ENCODE measurements around the gene PRKAG1. TPM values are rescaled to one million over a fixed set of nuclear protein-coding genes. Genes with fewer than 3 reads are reported as not detected.

Gene PRKAG1
- total and polyA plus RNA-seq, 12 donors, result 60.1 to 141 (median 82.3) TPM

- 0 to 11% (median 3%) methylated on average over 1 of the region's 1 CpG; no CpG with 5 or more reads in 1 of the 4 donors for WGBS, 4 donors
- Histone ChIP-seq H3K9me3 (replicated peaks in 1 of 3) (no peaks in the 10 kb centered on the region), H3K27me3 (no peaks in the 10 kb centered on the region), H3K27ac (peak overlapping the region in 3 of 5 donors; percentile 96 to 98 (median 97)), H3K36me3 (replicated peaks in 1 of 2) (peaks cover 0 to 13% of the 10 kb centered on the region in 2 donors), H3K4me3 (peak overlapping the region; percentile 68 to 99 (median 80)), H3K4me1 (replicated peaks in 1 of 2) (peaks cover 42 to 45% of the 10 kb centered on the region in 2 donors)
- intact Hi-C loops (cut with DNase I), result loop anchor here in 1 of 2 donors (5.0 kb wide), 1 partner anchor 37 kb away; no protein-coding TSS in a partner anchor
- no peak for TF ChIP-seq POLR2A (IDR thresholded peaks at IDR 0.05)
- TF ChIP-seq CTCF (IDR thresholded peaks at IDR 0.05), result no peak
- peak in 1 of 7 donors; percentile 25 for DNase-seq
These were observed 40.4 kb upstream of the PRKAG1 start for GRCh38 chr12:49059045-49059298.

- Histone ChIP-seq H3K9me3 (replicated peaks in 1 of 3) (no peaks in the 10 kb centered on the region), H3K36me3 (replicated peaks in 1 of 2) (peaks cover 0 to 18% of the 10 kb centered on the region in 2 donors), H3K27me3 (no peaks in the 10 kb centered on the region), H3K27ac (peak overlapping the region in 2 of 5 donors; percentile 96 to 97), H3K4me1 (replicated peaks in 1 of 2) (peaks cover 42 to 45% of the 10 kb centered on the region in 2 donors), H3K4me3 (peak overlapping the region in 3 of 4 donors; percentile 42 to 99 (median 71))
- no peak for DNase-seq
- intact Hi-C loops (cut with DNase I), result loop anchor here in 1 of 2 donors (5.0 kb wide), 1 partner anchor 36 kb away; no protein-coding TSS in a partner anchor
- 5 to 10% (median 6%) methylated on average over 3 to 5 of the region's 5 CpGs for WGBS, 4 donors
- no peak for TF ChIP-seq CTCF (IDR thresholded peaks at IDR 0.05)
These were observed 39.9 kb upstream of the PRKAG1 start for GRCh38 chr12:49058366-49059044.

GRCh38 chr12:49057888-49058287 lies 39.3 kb upstream of the PRKAG1 start:
- no peaks in the 10 kb centered on the region for H3K27me3 ChIP-seq
- DNase-seq, result no peak
- peaks cover 0 to 24% of the 10 kb centered on the region in 2 donors for H3K36me3 ChIP-seq (replicated peaks in 1 of 2)
- H3K4me3 ChIP-seq, result peak overlapping the region in 3 of 4 donors; percentile 24 to 71 (median 42)
- peak overlapping the region in 2 of 5 donors; percentile 13 to 47 for H3K27ac ChIP-seq
- TF ChIP-seq CTCF (IDR thresholded peaks at IDR 0.05), result no peak
- TF ChIP-seq POLR2A (IDR thresholded peaks at IDR 0.05), result no peak
- no peaks in the 10 kb centered on the region for H3K9me3 ChIP-seq (replicated peaks in 1 of 3)
- H3K4me1 ChIP-seq (replicated peaks in 1 of 2), result peaks cover 42 to 45% of the 10 kb centered on the region in 2 donors
- intact Hi-C loops (cut with DNase I), result loop anchor here in 1 of 2 donors (5.0 kb wide), 1 partner anchor 36 kb away; no protein-coding TSS in a partner anchor
- WGBS, 4 donors, result 3 to 12% (median 5%) methylated on average over 4 of the region's 4 CpGs

- peak overlapping the region in 2 of 5 donors; percentile 1 to 18 for H3K27ac ChIP-seq
- DNase-seq, result peak; percentile 59 to 88 (median 75)
- peak overlapping the region in 1 of 4 donors; percentile 71 for H3K4me3 ChIP-seq
- intact Hi-C loops (cut with DNase I), result loop anchor here in 1 of 2 donors (5.0 kb wide), 1 partner anchor 34 kb away; no protein-coding TSS in a partner anchor
- WGBS, 4 donors, result 31 to 41% (median 33%) methylated on average over 7 of the region's 7 CpGs
- peaks cover 0 to 41% of the 10 kb centered on the region in 2 donors for H3K36me3 ChIP-seq (replicated peaks in 1 of 2)
- TF ChIP-seq CTCF (IDR thresholded peaks at IDR 0.05), result no peak
- no peak for TF ChIP-seq POLR2A (IDR thresholded peaks at IDR 0.05)
- peaks cover 38 to 41% of the 10 kb centered on the region in 2 donors for H3K4me1 ChIP-seq (replicated peaks in 1 of 2)
- H3K27me3 ChIP-seq, result no peaks in the 10 kb centered on the region
- H3K9me3 ChIP-seq (replicated peaks in 1 of 3), result no peaks in the 10 kb centered on the region
These were observed 37.6 kb upstream of the PRKAG1 start for GRCh38 chr12:49055978-49056754.

Data from adrenal gland (tissue), 12 donors.